GM18499 (cell line): Measurements from ENCODE around the gene TTLL5.

Experiments
- ATAC-seq: cut with Tn5 transposase; IDR thresholded peaks from one replicate; pipeline ENCODE4 v1.9.1; 2021; ENCODE audit warnings: moderate number of reproducible peaks; ENCODE audit not compliant: insufficient read depth, unreplicated experiment

TTLL5 gene

DNA sequence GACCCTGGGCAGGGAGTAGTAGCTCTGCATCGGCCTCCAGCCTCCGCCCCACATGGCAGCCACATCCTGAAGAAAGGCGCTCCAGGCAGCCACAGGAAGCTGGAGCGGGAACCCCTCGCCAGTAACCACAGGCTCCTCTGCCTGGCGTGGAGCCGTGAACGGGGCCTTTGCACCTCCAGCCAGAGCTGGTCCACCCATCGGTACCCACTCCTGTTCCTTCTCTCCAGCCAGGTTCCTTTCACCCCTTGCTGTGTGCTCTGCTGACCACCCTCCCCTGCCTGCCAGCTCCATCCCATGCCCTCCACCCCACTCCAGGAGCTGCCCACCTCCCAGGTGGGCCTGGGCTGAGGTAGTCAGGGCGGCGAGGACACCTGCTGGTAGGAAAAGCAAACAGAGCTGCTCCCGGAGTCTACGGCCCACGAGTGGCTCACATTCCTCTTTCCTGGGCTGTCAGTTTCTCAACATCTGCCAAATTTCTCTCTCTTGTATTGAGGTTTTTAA lies 318.1 kb downstream of the TTLL5 start:
- no peak for ATAC-seq

DNA sequence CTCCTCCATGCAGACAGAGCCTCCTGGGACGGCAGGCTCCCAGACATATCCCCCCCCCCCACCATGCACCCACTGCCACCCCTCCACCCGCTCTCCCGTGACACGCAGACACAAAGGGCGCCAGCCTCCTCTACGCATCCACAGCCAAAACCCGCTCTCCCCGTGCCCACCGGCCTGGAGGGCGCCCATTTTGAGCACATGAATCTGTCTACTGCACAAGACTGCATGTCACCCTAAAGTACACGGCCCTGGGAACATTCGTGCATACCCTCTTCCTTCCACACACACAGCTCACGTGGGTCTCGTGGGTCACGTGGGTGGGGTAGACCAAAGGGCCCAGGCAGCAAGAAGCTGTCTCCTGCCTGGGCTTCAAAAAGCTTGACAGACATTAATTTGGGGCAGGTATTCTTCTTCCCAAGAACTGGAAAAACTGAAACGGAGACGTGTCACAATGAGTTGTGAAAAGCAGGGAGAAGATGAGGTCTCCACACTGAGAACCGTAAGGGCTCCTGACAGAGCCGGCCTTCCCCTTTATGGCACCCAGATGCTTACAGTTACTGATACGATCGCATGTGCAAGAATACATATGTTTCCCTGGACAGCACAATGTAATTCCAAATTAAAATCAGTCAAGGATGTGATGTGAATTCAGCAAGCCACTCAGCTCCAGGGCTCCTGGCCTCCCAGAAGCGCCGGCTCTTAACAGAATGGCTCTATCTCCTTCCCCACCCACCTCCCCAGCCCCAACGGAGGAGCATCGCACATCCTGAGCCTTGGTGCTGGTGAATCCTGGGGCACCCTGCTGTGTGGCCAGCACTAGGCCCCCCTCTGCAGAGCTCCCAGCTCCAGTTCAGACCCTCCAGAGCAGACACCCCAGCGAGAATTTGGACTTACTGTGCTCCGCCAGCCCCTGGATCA lies 318.9 kb downstream of the TTLL5 start:
- no peak for ATAC-seq

DNA sequence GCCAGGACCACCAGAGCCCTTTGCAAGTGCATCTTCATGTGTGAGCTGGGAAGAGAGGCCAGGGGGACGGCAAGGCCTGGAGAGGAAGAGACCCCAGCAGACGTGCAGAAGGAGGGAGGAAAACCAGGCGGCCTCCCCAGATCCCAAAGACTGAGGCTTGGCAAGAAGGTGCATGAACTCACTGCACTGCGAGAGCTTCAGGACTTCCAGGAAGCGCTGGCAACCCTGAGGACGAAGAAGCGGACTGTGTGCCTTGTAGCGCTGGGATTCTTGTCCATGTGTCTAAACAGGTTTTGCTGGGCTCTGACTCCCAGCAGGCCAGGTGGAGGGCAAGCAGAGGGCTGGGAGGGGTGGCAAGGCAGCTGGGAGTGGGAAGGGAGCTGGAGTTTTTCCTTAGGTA lies 319.8 kb downstream of the TTLL5 start:
- no peak for ATAC-seq

DNA sequence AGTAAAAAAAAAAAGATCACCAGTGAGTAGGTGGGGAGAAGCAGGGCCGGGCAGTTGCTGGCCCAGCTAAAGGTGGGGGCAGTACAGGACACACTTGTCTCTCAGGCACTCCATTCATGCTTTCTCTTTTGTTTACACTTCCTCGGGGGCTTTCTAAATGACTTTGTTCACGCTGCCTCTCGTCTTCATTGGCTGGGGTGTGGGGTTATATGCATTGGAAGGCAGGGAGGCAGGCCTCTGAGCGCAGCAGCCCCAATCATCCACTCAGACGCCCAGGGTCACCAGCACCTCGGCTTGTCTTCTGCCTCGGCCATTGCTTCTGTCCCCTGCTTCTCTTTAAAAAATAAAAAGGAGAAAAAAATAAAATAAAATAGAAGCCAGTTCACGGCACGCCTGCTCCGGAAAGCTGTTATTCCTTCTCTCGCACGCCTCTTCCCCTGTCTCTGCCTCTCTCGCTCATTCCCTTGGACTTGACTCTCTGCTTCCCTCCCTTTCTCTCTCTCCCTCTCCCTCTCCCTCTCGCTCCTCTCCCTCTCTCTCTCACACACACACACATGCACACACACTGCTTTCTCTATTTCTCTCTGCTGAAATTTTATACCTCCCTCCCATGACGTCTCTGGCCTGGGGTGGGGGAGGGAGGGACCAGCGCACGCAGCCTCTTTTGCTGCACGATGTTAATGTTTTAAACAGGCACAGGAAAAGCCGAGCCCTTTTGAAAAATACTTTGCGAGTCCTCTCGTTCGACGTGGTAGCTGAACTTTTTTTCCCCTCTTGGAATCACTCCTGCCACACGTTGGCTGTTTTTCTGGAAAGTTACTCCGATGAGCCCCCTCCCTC lies 320.6 kb downstream of the TTLL5 start, which contains the start of gene TGFB3:
Gene TGFB3, minus strand, starts transcription at position 570 of the 840 bp plus-strand sequence. CDS start 1,102 bp downstream, outside the sequence.
- peak; percentile 37 for ATAC-seq

DNA sequence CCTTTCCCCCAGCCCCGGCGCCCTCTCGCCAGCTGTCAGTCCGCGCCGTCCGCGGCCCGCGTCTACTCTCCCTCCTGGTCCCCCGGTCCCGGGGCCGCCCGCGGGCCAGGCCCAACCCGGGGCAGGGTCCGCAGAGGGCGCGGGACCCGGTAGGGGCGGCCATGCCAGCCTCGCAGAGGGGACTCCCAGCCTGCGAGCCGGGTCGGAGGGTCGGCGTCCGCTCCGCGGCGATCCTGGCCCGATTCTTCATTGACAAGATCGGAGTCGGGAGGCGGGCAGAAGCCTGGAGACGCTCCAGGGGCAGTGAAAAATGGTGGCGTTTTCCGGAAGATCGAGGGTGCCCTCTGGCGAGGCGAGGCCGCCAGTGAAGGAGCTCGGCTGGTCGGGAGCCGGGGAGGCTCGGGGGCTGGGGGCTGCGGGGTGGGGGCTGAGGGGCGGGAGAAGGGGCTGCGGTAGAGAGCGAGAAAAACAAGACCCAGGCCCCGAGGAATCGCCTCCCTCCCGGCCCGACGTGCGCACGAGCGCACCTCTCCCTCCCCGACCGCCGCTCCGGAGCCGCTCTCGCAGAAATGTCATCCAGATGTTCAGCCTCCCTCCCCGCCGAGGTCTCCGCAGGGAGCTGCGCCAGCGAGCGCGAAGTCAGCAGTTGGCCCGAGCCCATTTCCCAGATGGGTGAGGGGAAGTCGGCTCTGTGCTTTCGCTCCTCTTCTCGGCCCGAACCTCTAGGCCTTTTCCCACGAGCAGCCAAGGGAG lies 321.4 kb downstream of the TTLL5 start:
- ATAC-seq, result no peak

DNA sequence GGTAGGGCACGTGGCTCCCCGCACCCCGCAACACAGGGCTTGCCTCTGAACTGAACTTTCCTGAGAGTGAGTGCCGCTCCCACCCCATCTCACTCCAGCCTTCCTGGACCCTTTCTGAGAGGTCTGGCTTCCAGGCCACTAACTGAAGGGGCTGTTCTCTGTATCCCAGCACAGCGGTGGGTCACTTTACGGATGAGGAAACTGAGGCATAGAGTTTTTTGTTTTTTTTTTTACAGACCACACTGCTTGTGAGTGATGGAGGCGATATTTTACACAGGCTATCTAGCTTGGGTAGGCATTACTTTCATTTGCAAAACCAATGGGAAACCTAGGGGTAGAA lies 321.9 kb downstream of the TTLL5 start:
- ATAC-seq, result no peak

DNA sequence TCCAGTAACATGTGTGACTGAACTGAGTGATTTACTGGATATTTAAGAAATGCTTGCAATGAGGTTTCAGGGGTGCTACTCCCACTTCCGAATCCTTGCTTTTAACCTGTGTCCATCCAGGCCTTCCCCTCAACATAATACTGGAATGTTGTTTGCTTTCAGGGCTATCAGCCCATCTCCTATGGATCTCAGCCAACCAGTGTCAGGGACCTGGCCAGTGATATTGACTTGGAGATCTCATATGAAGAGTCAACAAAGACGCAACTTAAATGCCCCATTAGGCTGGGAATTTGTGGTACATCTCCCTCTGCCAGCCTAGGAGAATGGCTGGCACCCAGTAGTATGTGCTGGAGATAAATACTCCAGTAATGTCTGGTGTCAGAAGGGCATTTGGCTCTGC lies 323.6 kb downstream of the TTLL5 start:
- ATAC-seq, result no peak

DNA sequence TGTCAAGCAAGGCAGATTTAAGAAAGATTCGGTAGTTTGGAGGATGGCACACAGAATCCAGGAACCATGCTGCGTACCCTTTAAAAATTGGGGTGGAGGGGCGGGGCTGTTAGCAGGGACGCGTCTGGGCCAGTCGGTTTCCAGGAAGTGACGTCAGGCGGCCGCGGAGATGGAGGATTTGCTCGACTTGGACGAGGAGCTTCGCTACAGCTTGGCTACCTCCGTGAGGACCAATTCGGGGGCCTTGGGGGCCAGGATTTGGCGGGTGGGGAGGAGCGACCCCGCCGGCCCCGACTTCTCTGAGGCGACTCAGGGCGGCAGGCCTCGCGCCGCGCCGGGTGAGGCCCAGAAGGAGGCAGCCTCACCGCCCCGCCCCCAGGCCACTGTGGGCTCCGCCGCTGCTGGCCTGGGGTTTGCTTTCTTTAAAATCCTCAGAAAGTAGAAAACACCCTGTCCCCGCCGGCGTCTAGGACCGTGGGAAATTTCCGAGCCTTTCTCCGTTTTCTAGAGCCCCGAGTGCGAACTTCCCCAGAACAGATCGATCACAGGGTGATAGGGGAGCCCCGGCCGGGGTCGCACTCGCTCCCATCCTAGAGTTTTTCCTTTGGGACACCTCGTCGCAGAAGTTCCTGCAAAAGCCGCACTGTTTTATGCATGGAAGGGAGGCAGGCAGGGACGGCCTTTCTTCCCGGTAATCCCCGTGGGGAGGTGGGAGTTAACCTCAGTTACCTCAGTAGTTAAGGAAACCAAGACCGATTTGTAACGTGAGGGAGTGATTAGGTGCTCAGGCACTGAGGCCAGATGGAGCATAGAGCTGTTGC lies 324.8 kb downstream of the TTLL5 start, which contains the start of gene IFT43:
Gene IFT43, plus strand, starts transcription at position 146 of the 821 bp plus-strand sequence. Its CDS starts 24 bp downstream, at position 170.
- ATAC-seq, result no peak

DNA sequence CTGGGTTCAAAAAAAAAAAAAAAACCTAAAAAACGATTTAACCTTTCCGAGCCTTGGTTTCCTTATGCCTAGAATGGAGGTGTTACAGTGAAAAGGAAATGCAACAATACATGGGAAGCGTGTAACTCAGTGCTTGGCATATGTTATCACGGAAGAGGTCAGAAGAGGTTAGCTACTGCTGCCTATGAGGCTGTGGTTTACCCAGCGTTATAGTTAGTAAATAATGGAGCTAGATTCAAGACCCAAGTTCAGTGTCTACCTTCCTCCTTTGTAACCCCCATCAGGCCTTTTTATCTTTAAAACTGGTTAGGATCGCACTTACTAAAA lies 325.4 kb downstream of the TTLL5 start:
- ATAC-seq, result no peak

DNA sequence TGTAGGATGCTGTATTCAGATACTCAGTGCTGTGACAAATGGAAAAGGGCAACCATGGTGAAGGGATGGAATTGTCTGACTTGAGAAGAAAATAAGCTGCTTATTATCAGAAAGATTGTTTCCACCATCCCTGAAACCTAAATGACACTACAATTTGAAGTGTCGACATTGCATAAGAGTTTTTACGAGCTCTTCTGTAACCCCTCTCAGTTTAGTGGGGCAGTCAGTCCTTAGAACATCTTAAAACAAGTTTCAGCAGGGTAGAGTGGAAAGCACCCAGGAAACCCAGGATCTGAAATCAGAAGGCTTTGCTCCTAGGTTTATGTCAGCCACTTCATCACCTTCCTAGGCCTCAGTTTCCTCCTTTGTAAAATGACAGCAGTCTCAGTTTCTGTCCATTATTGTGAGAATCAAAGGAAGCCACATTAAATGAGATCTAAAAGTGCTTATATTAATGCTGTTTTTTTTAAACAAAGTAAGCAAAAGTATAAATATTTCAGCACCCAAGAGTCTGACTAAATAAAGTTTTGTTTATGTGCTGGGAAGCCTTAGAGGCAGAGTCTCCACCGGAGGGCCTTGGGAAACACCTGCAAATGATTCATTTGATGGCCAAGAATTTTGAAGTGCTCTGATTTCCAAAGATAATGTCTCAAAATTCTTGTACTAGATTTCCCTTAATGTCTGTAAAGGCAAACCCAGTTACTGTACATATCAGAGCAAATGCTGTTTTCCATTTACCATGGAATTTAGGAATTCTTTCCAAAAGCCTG lies 326.3 kb downstream of the TTLL5 start:
- ATAC-seq, result no peak

DNA sequence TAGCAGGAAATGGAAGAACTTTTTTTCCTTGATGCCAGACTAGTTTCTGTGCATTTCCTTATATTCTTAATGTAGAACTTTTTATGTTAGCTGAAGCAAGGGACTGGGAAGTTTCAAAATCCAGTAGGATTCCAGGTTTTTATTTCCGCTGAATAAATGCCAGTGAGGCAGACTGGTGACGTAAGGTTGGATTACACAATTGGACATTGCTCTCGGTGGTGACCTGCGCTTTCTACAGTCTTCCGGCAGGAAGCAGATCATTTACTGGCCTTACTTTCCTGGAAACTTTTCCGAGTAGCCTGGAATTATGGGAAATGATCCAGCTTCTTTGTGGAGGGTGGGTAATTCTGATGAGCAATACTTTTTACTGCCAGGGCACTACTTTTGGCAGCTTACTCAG lies 328.1 kb downstream of the TTLL5 start:
- ATAC-seq, result no peak

DNA sequence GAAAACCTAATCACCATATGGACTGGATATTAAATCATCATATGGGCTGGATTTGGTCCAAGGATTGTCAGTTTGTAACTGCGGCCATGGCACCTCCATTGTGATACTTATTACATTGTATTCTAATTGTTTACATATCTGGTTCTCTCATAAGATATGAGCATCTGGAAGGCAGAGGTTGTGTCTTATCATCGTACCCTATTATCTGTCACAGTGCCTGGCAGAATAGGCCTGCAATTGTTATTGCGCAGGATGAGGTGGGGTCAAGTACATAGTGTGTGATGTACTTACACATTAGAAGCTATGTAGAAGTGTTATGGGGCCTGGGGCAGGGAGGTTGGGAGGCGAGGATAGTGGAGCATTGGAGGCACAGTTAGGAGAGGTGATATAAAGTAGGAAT lies 329.3 kb downstream of the TTLL5 start:
- ATAC-seq, result no peak

DNA sequence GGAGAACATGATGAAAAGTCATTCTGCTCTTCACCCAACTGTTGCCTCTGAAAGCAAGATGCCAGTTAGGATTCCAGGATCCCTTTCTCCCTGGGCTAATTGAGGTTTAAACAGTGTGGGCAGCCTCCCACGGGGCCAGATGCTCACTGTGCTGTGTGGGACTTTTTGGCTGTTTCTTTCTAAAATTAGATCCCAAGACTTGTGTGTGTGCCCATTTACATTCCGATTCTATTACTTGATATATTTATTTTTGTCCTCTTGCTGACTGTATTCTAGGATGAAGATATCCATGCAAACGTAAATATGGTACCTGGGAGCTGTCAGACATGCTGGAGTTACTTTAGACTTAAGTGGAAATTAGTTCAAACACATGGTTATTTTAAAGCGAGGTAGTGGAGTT lies 330.7 kb downstream of the TTLL5 start:
- no peak for ATAC-seq

DNA sequence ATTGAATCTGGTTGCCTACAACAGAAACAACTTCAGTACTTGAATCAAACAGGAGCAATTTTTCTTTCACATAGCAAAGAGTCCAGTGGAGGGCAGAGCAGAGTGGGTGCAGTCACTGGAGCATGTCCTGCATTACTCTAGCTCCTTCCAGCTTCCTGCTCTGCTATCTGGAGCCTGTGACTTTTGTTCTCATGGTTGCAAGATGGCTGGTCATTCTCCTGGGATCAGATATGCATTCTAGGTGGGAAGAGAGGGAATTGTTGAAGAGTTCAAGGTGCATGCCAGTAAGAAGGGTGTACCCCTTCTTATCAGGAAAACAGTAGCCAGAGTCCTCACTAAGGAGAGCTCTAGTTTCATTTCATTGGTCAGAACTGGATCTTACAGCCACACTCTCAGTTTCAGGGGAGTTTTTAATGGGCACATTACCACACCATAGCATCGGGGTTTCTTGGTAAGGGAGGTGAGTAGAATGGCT lies 332.6 kb downstream of the TTLL5 start:
- no peak for ATAC-seq

DNA sequence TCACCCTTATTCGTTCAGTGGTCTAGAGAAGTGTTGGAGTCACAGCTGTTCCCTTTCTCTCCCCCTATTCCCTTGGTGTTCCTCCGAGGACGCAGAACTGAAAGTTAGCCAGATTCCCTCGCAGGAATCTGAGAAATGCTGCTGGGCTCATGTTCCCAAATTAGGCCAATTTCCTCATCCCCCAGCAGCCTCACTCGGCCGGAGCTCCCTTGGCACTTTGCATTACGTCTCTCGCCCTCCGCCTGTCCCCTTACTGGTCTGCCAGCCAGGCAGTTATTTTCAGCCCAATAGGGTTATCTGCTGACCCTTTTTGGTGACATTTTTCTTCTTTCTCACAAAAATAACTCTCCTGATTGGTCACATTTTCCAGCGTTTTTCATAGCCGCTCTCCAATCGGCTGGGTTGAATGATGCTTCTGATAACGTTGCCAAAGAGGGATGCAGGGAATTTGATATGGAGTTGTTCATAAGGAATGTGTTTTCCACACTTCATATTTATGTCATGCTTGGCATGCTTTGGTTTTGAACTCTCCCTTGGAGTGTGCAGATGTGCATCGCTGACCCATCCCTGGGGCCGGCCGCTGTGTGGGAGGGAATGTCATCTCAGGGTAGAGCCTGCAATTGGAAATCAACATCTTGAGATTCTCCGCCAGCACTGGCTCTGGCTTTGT lies 334.5 kb downstream of the TTLL5 start:
- no peak for ATAC-seq

DNA sequence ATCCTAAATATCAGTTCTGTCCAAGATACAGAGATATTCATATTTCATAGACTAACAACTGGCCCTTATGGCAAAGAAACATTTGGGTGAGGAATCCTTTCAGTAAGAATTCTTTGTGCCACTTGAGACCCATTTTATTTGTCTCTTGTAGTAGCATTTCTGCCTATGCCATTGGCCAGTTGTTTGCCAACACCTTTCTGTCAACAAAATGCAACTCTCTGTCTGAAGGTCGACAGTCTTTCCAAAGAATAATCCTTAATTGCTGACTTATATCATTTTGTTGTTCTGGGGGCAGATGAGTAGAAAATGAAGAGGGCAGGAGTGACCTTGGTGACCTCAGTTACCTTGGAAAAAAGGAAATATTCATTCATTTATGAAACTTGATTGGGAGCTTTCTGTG lies 335.4 kb downstream of the TTLL5 start:
- no peak for ATAC-seq

DNA sequence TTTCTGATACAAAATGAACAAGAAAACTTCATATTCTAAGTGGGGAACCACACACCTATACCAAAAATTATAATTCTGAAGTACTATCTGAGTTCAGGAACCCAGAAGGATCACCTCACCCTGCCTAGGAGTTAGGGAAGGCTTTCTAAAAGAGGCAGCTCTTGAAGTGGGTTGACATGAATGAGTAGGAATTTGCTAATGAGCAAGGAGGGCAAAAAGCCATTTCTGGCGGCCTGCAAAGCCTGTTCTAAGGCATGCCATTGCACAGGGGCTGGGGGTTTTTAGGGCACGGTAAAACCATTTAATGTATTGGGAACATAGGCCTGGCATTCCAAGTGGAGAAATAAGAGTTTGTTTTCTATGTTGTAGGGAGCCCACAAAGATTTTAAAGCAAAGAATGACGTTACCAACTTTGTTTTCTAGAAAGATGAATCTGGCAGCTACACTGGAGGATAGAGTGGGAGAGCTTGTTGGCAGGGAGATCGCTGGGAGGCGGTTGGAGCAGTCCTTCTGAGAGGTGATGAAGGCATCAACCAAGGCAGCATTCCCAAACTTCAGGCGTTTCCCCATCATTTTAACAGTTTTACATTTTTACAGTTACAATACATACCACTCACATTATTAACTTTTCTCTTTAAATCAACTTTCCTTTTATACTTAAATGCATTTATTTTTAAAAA lies 338.6 kb downstream of the TTLL5 start:
- ATAC-seq, result no peak

DNA sequence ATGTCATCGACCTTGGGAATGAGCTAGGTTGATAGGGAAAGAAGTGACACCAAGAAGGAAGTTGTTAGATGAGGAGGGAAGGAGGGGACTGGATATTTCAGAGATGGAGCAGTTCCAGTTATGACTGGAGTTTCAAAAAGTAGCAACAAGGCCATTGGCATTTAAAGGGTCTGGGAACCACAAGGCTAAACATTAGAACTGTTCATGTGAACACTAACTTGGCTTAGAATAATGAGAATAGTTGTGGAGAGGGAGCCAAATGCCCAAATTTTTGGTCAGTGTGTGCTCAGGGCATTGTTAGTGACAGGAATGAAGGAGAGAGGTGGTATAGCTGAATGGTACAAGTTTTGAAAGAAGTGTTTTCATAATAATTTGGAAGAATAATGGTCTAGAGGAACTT lies 341.3 kb downstream of the TTLL5 start:
- no peak for ATAC-seq
